Body of pancreas (tissue), 4 donors: ENCODE measurements around the gene ADIPOQ.

Experiments
- POLR2A ChIP-seq, 3 donors: fragments of 450-650 bp; IDR thresholded peaks; one replicate each; pipeline ENCODE4 v1.6.1; 2016; ENCODE audit warnings: antibody characterized with exemption in 3 of 3, mild to moderate bottlenecking in 2 of 3
- TF ChIP-seq, protein P1 (sequence below), 7 experiments: fragments of 450-650 bp in 4 of 7; fragments of 200-600 bp in 3 of 7; sonication (generic) in 3 of 7; IDR thresholded peaks; one replicate each; pipeline ENCODE4 v1.5.1; 2016 to 2019; ENCODE audit warnings: antibody characterized with exemption in 7 of 7

DNA sequence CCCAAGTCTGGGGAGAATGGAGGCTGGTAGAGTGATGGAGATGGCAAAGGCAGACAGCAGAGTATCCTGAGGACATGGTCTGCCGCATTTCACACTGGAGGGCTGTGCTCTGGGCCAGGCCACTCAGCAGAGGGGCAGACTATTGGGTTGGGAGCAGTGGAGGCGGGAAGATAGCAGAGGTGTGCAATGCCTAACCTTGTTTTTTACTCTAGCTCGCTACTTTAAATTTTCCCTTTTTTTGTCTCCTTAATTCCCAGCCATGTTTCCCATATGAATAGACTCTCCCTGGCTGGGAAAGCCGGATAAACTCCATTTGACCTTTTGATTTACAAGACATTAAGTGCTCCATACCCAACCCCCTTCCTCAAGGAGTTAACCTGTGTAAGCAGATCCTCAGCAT, 54.4 kb downstream of the ADIPOQ start:
- TF ChIP-seq, protein P1, sequence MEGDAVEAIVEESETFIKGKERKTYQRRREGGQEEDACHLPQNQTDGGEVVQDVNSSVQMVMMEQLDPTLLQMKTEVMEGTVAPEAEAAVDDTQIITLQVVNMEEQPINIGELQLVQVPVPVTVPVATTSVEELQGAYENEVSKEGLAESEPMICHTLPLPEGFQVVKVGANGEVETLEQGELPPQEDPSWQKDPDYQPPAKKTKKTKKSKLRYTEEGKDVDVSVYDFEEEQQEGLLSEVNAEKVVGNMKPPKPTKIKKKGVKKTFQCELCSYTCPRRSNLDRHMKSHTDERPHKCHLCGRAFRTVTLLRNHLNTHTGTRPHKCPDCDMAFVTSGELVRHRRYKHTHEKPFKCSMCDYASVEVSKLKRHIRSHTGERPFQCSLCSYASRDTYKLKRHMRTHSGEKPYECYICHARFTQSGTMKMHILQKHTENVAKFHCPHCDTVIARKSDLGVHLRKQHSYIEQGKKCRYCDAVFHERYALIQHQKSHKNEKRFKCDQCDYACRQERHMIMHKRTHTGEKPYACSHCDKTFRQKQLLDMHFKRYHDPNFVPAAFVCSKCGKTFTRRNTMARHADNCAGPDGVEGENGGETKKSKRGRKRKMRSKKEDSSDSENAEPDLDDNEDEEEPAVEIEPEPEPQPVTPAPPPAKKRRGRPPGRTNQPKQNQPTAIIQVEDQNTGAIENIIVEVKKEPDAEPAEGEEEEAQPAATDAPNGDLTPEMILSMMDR (IDR thresholded peaks at IDR 0.05) = no peak
- TF ChIP-seq POLR2A (IDR thresholded peaks at IDR 0.05) = no peak
